HG03565 (cell line): ENCODE results near the gene CENPS.

Experiments used
- ATAC-seq: cut with Tn5 transposase; IDR thresholded peaks from one replicate; pipeline ENCODE4 v1.9.1; 2021; ENCODE audit warnings: mild to moderate bottlenecking, moderate library complexity; ENCODE audit not compliant: unreplicated experiment

Gene CENPS

GRCh38 chr1:10489291-10490055 is 59.2 kb downstream of the CENPS start:
- ATAC-seq = no peak

- ATAC-seq = no peak
These were observed 60.2 kb downstream of the CENPS start for GRCh38 chr1:10490286-10490970.
